ENCODE results near the gene GABBR2.
"Not testable (repeated sequence)": the region's sequence is repeated elsewhere in the genome, so short reads cannot be mapped to it uniquely, and the experiment has no call there.

DNA sequence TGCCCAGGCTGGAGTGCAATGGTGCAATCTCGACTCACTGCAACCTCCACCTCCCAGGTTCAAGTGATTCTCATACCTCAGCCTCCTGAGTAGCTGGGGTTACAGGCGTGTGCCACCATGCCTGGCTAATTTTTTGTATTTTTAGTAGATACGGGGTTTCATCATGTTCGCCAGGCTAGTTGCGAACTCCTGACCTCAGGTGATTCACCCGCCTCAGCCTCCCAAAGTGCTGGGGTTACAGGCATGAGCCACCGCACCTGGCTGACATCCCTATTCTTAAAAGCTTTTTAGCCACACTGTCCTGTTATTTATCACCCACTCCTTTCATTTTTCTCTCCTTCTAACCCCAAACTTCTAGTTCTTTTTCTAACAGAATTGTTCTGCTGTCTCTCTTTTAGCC, 425.6 kb downstream of the GABBR2 start:
- TF ChIP-seq, protein P1, sequence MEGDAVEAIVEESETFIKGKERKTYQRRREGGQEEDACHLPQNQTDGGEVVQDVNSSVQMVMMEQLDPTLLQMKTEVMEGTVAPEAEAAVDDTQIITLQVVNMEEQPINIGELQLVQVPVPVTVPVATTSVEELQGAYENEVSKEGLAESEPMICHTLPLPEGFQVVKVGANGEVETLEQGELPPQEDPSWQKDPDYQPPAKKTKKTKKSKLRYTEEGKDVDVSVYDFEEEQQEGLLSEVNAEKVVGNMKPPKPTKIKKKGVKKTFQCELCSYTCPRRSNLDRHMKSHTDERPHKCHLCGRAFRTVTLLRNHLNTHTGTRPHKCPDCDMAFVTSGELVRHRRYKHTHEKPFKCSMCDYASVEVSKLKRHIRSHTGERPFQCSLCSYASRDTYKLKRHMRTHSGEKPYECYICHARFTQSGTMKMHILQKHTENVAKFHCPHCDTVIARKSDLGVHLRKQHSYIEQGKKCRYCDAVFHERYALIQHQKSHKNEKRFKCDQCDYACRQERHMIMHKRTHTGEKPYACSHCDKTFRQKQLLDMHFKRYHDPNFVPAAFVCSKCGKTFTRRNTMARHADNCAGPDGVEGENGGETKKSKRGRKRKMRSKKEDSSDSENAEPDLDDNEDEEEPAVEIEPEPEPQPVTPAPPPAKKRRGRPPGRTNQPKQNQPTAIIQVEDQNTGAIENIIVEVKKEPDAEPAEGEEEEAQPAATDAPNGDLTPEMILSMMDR (IDR thresholded peaks at IDR 0.05; ENCODE audit: low read depth, low read length), result not testable (repeated sequence)
- TF ChIP-seq EZH2phosphoT487 (IDR thresholded peaks at IDR 0.05; ENCODE audit: low read depth), result not testable (repeated sequence)

Measured in OCI-LY3 (cell line).